Liver (tissue), 9 donors: Measurements from ENCODE around the gene PRRX1. TPM values are rescaled to one million over a fixed set of nuclear protein-coding genes. Genes with fewer than 3 reads are reported as not detected.

ENCODE experiments used
- DNase-seq: peaks from one replicate; pipeline ENCODE4 v3.0.0-alpha.2; 2017; ENCODE audit warnings: low spot score
- H3K27ac ChIP-seq, 2 donors: one replicate each; pipeline ENCODE4 v1.7.0; 2013; ENCODE audit warnings: inconsistent platforms in 2 of 2, low read length in 2 of 2, control low read depth in 1 of 2, low read depth in 1 of 2, mild to moderate bottlenecking in 1 of 2
- H3K27me3 ChIP-seq, 4 donors: one replicate each; pipeline versions ENCODE4 v1.6.1 to v1.7.0; 2013; ENCODE audit warnings: low read length in 3 of 4, inconsistent platforms in 1 of 4, mild to moderate bottlenecking in 1 of 4, moderate library complexity in 1 of 4; ENCODE audit not compliant: control insufficient read depth in 4 of 4, insufficient read depth in 4 of 4
- H3K36me3 ChIP-seq, 4 donors: one replicate each; pipeline versions ENCODE4 v1.6.1 to v1.7.0; 2013; ENCODE audit warnings: low read length in 3 of 4, mild to moderate bottlenecking in 3 of 4, low read depth in 1 of 4, moderate library complexity in 1 of 4; ENCODE audit not compliant: control insufficient read depth in 4 of 4, insufficient read depth in 3 of 4
- H3K4me1 ChIP-seq, 4 donors: one replicate each; pipeline versions ENCODE4 v1.6.1 to v1.7.0; 2013; ENCODE audit warnings: low read length in 3 of 4, mild to moderate bottlenecking in 3 of 4, moderate library complexity in 1 of 4; ENCODE audit not compliant: control insufficient read depth in 4 of 4, insufficient read depth in 4 of 4
- H3K4me3 ChIP-seq, 3 donors: one replicate each; pipeline versions ENCODE4 v1.6.1 to v1.7.0; 2013; ENCODE audit warnings: low read length in 3 of 3, control low read depth in 1 of 3, low read depth in 1 of 3, mild to moderate bottlenecking in 1 of 3
- H3K9ac ChIP-seq, 2 donors: one replicate each; pipeline ENCODE4 v1.7.0; 2013; ENCODE audit warnings: low read length in 2 of 2, mild to moderate bottlenecking in 2 of 2, moderate library complexity in 2 of 2, control low read depth in 1 of 2, low read depth in 1 of 2
- H3K9me3 ChIP-seq, 4 donors: one replicate each; pipeline versions ENCODE4 v1.6.1 to v1.7.0; 2013; ENCODE audit warnings: low read length in 3 of 4; ENCODE audit not compliant: control insufficient read depth in 4 of 4
- EGR1 ChIP-seq, 2 donors: IDR thresholded peaks; 2 replicates each; pipeline ENCODE4 v1.6.1; 2016 to 2018; ENCODE audit warnings: antibody characterized with exemption in 2 of 2, low read depth in 2 of 2
- FOXA1 ChIP-seq: IDR thresholded peaks from 2 replicates; pipeline ENCODE4 v1.6.1; 2016; ENCODE audit warnings: antibody characterized with exemption
- FOXA2 ChIP-seq: IDR thresholded peaks from 2 replicates; pipeline ENCODE4 v1.6.1; 2016; ENCODE audit warnings: antibody characterized with exemption
- GABPA ChIP-seq, 2 donors: IDR thresholded peaks in 1 of 2; conservative IDR thresholded peaks in 1 of 2; 2 replicates each; pipeline ENCODE4 v1.6.1; 2016; ENCODE audit warnings: antibody characterized with exemption in 2 of 2, mild to moderate bottlenecking in 1 of 2, moderate library complexity in 1 of 2
- HNF4A ChIP-seq, 2 donors: conservative IDR thresholded peaks; 2 replicates each; pipeline ENCODE4 v1.6.1; 2016; ENCODE audit warnings: antibody characterized with exemption in 2 of 2, mild to moderate bottlenecking in 2 of 2
- JUND ChIP-seq, 2 donors: IDR thresholded peaks; 2 replicates each; pipeline ENCODE4 v1.6.1; 2016; ENCODE audit warnings: antibody characterized with exemption in 2 of 2
- RAD21 ChIP-seq, 2 donors: IDR thresholded peaks; 2 replicates each; pipeline ENCODE4 v1.6.1; 2016; ENCODE audit warnings: antibody characterized with exemption in 2 of 2, mild to moderate bottlenecking in 2 of 2
- RXRA ChIP-seq, 2 donors: IDR thresholded peaks; 2 replicates each; pipeline ENCODE4 v1.6.1; 2017 to 2018; ENCODE audit warnings: antibody characterized with exemption in 2 of 2, mild to moderate bottlenecking in 1 of 2
- SP1 ChIP-seq: IDR thresholded peaks from 2 replicates; pipeline ENCODE4 v1.6.1; 2018; ENCODE audit warnings: antibody characterized with exemption, mild to moderate bottlenecking
- TAF1 ChIP-seq: conservative IDR thresholded peaks from 2 replicates; pipeline ENCODE4 v1.6.1; 2016; ENCODE audit warnings: antibody characterized with exemption, mild to moderate bottlenecking
- WGBS: extraction: QIAGEN DNeasy Blood & Tissue Kit; methylation state at CpG from one replicate; pipeline ENCODE4 v1.1.7; 2013; 5-methylcytosine and 5-hydroxymethylcytosine counted together
- polyA plus RNA-seq, 2 donors: library from polyadenylated mRNA; stranded (reverse) in 1 of 2; unstranded in 1 of 2; fragments of 200-250 nt in 1 of 2; fragments of >200 nt in 1 of 2; fragmentation: Nextera tagmentation in 1 of 2; extraction: Ambion mirVana in 1 of 2; gene quantifications; one replicate each; pipeline versions ENCODE4 v1.2.1 to v1.2.3, GENCODE V29; 2013 to 2015
- total RNA-seq, 2 donors: library from RNA; depleted of rRNA; stranded (reverse); fragments of >200 nt; gene quantifications; one replicate each; pipeline ENCODE4 v1.2.3, GENCODE V29; 2014
- TF ChIP-seq, protein P1 (sequence below): IDR thresholded peaks from 2 replicates; pipeline ENCODE4 v1.6.1; 2016; ENCODE audit warnings: antibody characterized with exemption
- TF ChIP-seq, protein P2 (sequence below): IDR thresholded peaks from 2 replicates; pipeline ENCODE4 v1.6.1; 2016; ENCODE audit warnings: antibody characterized with exemption
- TF ChIP-seq, protein P3 (sequence below): IDR thresholded peaks from 2 replicates; pipeline ENCODE4 v1.6.1; 2016; ENCODE audit warnings: antibody characterized with exemption
- TF ChIP-seq, protein P4 (sequence below): IDR thresholded peaks from 2 replicates; pipeline ENCODE4 v1.6.1; 2016; ENCODE audit warnings: antibody characterized with exemption, mild to moderate bottlenecking
- TF ChIP-seq, protein P5 (sequence below): fragments of 150-350 bp; IDR thresholded peaks from 2 replicates; pipeline ENCODE4 v1.5.1; 2017; ENCODE audit warnings: improper control_type of control experiment, low read depth, low read length; ENCODE audit not compliant: missing input control
- donor health status: healthy.
- donor health status: healthy.
- donor health status: healthy.
- donor health status: healthy.
- donor health status: healthy.

The PRRX1 gene
- total and polyA plus RNA-seq, 4 donors, result under 0.01 to 0.37 (median 0.25) TPM; not detected in 1

DNA sequence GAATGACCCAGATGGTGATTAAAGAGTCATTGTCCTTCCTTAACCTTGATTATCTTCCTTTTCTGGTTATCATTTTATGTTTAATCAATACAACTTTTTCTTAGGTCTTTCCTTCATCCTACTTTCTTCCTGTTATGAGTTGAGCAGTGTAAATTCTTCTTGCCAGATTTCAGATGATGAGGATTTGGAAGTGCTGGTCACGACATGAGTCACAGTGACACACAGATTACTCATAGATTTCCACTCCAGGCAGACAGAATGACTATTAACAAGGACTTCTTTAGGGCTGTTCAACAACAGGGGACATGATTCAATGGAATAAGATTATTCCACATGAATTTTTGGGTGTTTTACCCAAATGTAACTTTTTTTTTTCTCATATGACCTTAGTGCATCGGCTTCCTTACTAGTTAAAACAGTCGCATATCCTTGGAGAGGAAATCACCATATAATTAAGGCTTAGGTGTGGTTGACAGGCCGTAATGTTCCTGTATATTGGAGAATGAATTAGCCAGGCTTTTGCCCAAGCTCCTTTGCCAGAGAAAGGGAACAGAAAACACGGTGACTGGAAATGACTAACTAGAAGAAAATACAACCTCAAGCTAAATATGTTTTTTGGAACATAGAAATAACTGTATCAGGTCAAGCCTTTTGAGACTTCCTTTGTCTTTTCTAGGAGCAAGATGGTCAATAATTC, 44.2 kb downstream of the PRRX1 start:
- no peak overlapping the region for H3K27ac ChIP-seq
- no peak for DNase-seq
- H3K9me3 ChIP-seq, result peaks cover 0 to 4% (median 0%) of the 10 kb centered on the region in 4 donors
- peaks cover 0 to 3% (median 0%) of the 10 kb centered on the region in 4 donors for H3K27me3 ChIP-seq
- H3K9ac ChIP-seq, result no peak overlapping the region
- TF ChIP-seq, protein P1, sequence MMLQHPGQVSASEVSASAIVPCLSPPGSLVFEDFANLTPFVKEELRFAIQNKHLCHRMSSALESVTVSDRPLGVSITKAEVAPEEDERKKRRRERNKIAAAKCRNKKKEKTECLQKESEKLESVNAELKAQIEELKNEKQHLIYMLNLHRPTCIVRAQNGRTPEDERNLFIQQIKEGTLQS, result no peak
- TF ChIP-seq TAF1, result no peak
- no peak for TF ChIP-seq GABPA (IDR thresholded peaks at IDR 0.05 in 1 of 2, conservative IDR thresholded peaks at IDR 0.05 in 1 of 2)
- no peak for TF ChIP-seq JUND (IDR thresholded peaks at IDR 0.05)
- no peak for TF ChIP-seq FOXA1
- no peak for TF ChIP-seq RAD21 (IDR thresholded peaks at IDR 0.05)
- no peak for TF ChIP-seq HNF4A (conservative IDR thresholded peaks at IDR 0.05)
- TF ChIP-seq, protein P2, sequence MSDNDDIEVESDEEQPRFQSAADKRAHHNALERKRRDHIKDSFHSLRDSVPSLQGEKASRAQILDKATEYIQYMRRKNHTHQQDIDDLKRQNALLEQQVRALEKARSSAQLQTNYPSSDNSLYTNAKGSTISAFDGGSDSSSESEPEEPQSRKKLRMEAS, result no peak
- 73% methylated on average over 5 of the region's 5 CpGs for WGBS
- no peaks in the 10 kb centered on the region for H3K4me1 ChIP-seq
- H3K4me3 ChIP-seq, result no peak overlapping the region
- no peaks in the 10 kb centered on the region for H3K36me3 ChIP-seq

DNA sequence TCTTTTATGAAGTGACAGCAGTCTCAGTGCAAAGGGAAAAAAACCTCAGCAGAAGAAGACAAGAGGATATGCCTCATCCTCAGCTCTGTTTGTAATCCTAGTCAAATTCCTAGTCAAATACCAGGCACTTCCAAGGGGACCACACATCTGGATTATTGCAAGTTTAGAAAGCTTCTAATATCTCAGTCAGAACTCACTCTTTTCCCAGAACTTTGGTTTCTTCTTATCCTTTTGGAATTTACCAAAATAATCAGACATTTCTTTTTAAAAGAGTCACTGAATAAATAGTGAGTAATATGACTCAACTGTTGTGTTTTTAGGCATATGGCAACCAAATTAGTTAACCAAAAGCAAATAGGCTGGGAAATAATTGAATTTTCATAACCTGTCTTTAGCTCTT, 47.8 kb downstream of the PRRX1 start:
- Histone ChIP-seq H3K27ac (no peak overlapping the region), H3K4me3 (no peak overlapping the region), H3K9me3 (no peaks in the 10 kb centered on the region), H3K9ac (no peak overlapping the region), H3K4me1 (no peaks in the 10 kb centered on the region), H3K27me3 (peaks cover 0 to 3% (median 0%) of the 10 kb centered on the region in 4 donors), H3K36me3 (no peaks in the 10 kb centered on the region)
- DNase-seq, result no peak
- TF ChIP-seq, protein P3, sequence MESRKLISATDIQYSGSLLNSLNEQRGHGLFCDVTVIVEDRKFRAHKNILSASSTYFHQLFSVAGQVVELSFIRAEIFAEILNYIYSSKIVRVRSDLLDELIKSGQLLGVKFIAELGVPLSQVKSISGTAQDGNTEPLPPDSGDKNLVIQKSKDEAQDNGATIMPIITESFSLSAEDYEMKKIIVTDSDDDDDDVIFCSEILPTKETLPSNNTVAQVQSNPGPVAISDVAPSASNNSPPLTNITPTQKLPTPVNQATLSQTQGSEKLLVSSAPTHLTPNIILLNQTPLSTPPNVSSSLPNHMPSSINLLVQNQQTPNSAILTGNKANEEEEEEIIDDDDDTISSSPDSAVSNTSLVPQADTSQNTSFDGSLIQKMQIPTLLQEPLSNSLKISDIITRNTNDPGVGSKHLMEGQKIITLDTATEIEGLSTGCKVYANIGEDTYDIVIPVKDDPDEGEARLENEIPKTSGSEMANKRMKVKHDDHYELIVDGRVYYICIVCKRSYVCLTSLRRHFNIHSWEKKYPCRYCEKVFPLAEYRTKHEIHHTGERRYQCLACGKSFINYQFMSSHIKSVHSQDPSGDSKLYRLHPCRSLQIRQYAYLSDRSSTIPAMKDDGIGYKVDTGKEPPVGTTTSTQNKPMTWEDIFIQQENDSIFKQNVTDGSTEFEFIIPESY, result no peak

DNA sequence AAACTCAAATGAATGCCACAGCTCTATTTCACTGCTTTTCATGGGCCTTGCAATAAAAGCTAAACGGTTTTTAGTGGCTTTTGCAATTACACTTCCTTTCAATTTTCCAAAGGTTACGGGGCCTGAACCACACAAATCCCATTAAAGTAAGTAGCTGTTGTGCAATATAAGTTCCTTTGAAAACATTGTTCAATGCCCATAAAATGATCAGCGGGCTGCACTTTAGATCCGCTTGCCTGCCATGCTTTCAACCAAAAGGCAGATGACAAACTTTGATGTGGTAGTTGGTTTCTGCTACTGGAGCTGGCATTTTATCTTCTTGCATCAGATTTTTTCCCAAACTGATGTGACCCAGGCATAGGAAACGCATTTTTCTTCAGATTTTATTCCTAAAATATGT, 50.2 kb downstream of the PRRX1 start:
- Histone ChIP-seq H3K27ac (no peak overlapping the region), H3K27me3 (peaks cover 0 to 3% (median 0%) of the 10 kb centered on the region in 4 donors), H3K9me3 (no peaks in the 10 kb centered on the region), H3K9ac (no peak overlapping the region), H3K36me3 (no peaks in the 10 kb centered on the region), H3K4me3 (no peak overlapping the region), H3K4me1 (no peaks in the 10 kb centered on the region)
- WGBS, result 81% methylated on average over 5 of the region's 5 CpGs
- no peak for DNase-seq
- no peak for TF ChIP-seq GABPA (IDR thresholded peaks at IDR 0.05 in 1 of 2, conservative IDR thresholded peaks at IDR 0.05 in 1 of 2)
- no peak for TF ChIP-seq EGR1 (IDR thresholded peaks at IDR 0.05; ENCODE audit: low read depth in 2 of 2)
- TF ChIP-seq FOXA1, result no peak
- TF ChIP-seq, protein P2, result no peak
- TF ChIP-seq, protein P4, sequence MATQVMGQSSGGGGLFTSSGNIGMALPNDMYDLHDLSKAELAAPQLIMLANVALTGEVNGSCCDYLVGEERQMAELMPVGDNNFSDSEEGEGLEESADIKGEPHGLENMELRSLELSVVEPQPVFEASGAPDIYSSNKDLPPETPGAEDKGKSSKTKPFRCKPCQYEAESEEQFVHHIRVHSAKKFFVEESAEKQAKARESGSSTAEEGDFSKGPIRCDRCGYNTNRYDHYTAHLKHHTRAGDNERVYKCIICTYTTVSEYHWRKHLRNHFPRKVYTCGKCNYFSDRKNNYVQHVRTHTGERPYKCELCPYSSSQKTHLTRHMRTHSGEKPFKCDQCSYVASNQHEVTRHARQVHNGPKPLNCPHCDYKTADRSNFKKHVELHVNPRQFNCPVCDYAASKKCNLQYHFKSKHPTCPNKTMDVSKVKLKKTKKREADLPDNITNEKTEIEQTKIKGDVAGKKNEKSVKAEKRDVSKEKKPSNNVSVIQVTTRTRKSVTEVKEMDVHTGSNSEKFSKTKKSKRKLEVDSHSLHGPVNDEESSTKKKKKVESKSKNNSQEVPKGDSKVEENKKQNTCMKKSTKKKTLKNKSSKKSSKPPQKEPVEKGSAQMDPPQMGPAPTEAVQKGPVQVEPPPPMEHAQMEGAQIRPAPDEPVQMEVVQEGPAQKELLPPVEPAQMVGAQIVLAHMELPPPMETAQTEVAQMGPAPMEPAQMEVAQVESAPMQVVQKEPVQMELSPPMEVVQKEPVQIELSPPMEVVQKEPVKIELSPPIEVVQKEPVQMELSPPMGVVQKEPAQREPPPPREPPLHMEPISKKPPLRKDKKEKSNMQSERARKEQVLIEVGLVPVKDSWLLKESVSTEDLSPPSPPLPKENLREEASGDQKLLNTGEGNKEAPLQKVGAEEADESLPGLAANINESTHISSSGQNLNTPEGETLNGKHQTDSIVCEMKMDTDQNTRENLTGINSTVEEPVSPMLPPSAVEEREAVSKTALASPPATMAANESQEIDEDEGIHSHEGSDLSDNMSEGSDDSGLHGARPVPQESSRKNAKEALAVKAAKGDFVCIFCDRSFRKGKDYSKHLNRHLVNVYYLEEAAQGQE, result no peak
- no peak for TF ChIP-seq RAD21 (IDR thresholded peaks at IDR 0.05)
- TF ChIP-seq RXRA (IDR thresholded peaks at IDR 0.05), result no peak
- TF ChIP-seq, protein P5, sequence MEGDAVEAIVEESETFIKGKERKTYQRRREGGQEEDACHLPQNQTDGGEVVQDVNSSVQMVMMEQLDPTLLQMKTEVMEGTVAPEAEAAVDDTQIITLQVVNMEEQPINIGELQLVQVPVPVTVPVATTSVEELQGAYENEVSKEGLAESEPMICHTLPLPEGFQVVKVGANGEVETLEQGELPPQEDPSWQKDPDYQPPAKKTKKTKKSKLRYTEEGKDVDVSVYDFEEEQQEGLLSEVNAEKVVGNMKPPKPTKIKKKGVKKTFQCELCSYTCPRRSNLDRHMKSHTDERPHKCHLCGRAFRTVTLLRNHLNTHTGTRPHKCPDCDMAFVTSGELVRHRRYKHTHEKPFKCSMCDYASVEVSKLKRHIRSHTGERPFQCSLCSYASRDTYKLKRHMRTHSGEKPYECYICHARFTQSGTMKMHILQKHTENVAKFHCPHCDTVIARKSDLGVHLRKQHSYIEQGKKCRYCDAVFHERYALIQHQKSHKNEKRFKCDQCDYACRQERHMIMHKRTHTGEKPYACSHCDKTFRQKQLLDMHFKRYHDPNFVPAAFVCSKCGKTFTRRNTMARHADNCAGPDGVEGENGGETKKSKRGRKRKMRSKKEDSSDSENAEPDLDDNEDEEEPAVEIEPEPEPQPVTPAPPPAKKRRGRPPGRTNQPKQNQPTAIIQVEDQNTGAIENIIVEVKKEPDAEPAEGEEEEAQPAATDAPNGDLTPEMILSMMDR, result no peak
- TF ChIP-seq TAF1, result no peak
- TF ChIP-seq SP1, result no peak
- no peak for TF ChIP-seq FOXA2
- TF ChIP-seq, protein P3, result no peak
- TF ChIP-seq, protein P1, result no peak
- no peak for TF ChIP-seq JUND (IDR thresholded peaks at IDR 0.05)
